HepG2 (cell line): Measurements from ENCODE around the gene SLC34A3. TPM values are rescaled to one million over a fixed set of nuclear protein-coding genes. Genes with fewer than 3 reads are reported as not detected.

Experiments used
- AHR ChIP-seq: IDR thresholded peaks from 2 replicates; pipeline ENCODE4 v1.6.1; 2018; ENCODE audit warnings: missing genetic modification reagents, missing compliant biosample characterization
- CENPT ChIP-seq: sonication (generic); formaldehyde crosslinking; IDR thresholded peaks from 2 replicates; pipeline ENCODE4 v1.8.0; 2022; ENCODE audit warnings: low read depth, mild to moderate bottlenecking, moderate library complexity, missing genetic modification reagents
- FOXA3 ChIP-seq: IDR thresholded peaks from 2 replicates; pipeline ENCODE4 v1.6.1; 2016; ENCODE audit warnings: missing genetic modification reagents, missing compliant biosample characterization
- IRX3 ChIP-seq: sonication (generic); formaldehyde crosslinking; IDR thresholded peaks from 2 replicates; pipeline ENCODE4 v1.8.1; 2023; ENCODE audit warnings: mild to moderate bottlenecking, low read depth, missing genetic modification reagents, borderline replicate concordance
- KDM6A ChIP-seq: IDR thresholded peaks from 2 replicates; pipeline ENCODE4 v1.6.1; 2016; ENCODE audit warnings: low read depth
- NFE2 ChIP-seq: sonication (generic); formaldehyde crosslinking; IDR thresholded peaks from 2 replicates; pipeline ENCODE4 v1.4.0; 2020; ENCODE audit warnings: missing genetic modification reagents
- NR2F6 ChIP-seq, 2 experiments: IDR thresholded peaks; 2 replicates each; pipeline ENCODE4 v1.6.1; 2016; ENCODE audit warnings: antibody characterized with exemption in 1 of 2, mild to moderate bottlenecking in 1 of 2
- RAD21 ChIP-seq: fragments of 450-650 bp; formaldehyde crosslinking; IDR thresholded peaks from 2 replicates; pipeline ENCODE4 v1.5.0; 2020; ENCODE audit warnings: mild to moderate bottlenecking
- SALL2 ChIP-seq: sonication (generic); formaldehyde crosslinking; IDR thresholded peaks from 2 replicates; pipeline ENCODE4 v1.8.1; 2023; ENCODE audit warnings: mild to moderate bottlenecking, missing genetic modification reagents, inconsistent platforms
- THYN1 ChIP-seq: sonication (generic); formaldehyde crosslinking; IDR thresholded peaks from 2 replicates; pipeline ENCODE4 v1.8.1; 2023; ENCODE audit warnings: low read depth, mild to moderate bottlenecking, moderate library complexity, missing genetic modification reagents, borderline replicate concordance
- ZBTB7B ChIP-seq: sonication (generic); formaldehyde crosslinking; IDR thresholded peaks from 2 replicates; pipeline ENCODE4 v1.4.0; 2020; ENCODE audit warnings: missing genetic modification reagents
- ZNF34 ChIP-seq: sonication (generic); formaldehyde crosslinking; IDR thresholded peaks from 2 replicates; pipeline ENCODE4 v1.4.0; 2020; ENCODE audit warnings: mild to moderate bottlenecking, missing genetic modification reagents, borderline replicate concordance
- ZNF383 ChIP-seq: sonication (generic); formaldehyde crosslinking; IDR thresholded peaks from 2 replicates; pipeline ENCODE4 v1.4.0; 2020; ENCODE audit warnings: missing genetic modification reagents, mild to moderate bottlenecking, borderline replicate concordance
- ZNF496 ChIP-seq: sonication (generic); formaldehyde crosslinking; IDR thresholded peaks from 2 replicates; pipeline ENCODE4 v1.8.1; 2023; ENCODE audit warnings: mild to moderate bottlenecking, moderate library complexity, missing genetic modification reagents; ENCODE audit not compliant: insufficient replicate concordance
- ZNF788 ChIP-seq: sonication (generic); formaldehyde crosslinking; IDR thresholded peaks from 2 replicates; pipeline ENCODE4 v1.5.0; 2020; ENCODE audit warnings: mild to moderate bottlenecking, missing genetic modification reagents, borderline replicate concordance
- ZNF83 ChIP-seq: sonication (generic); formaldehyde crosslinking; IDR thresholded peaks from 2 replicates; pipeline ENCODE4 v1.4.0; 2020; ENCODE audit warnings: missing genetic modification reagents, mild to moderate bottlenecking, borderline replicate concordance
- polyA plus RNA-seq, 8 experiments: library from polyadenylated mRNA; depleted of rRNA in 3 of 8; stranded (reverse) in 7 of 8; unstranded in 1 of 8; fragments of >200 nt; fragmentation: Illumina TruSeq in 4 of 8; extraction: Trizol in 4 of 8; gene quantifications; 2 replicates each; pipeline versions ENCODE4 v1.2.1 to v1.2.3, GENCODE V29; 2011 to 2016; ENCODE audit warnings: low read depth in 4 of 8, missing spikeins in 1 of 8, mixed read lengths in 1 of 8; ENCODE audit not compliant: insufficient read depth in 1 of 8
- total RNA-seq, 5 experiments: library from RNA; depleted of rRNA; stranded (reverse); fragments of >200 nt; fragmentation: Illumina TruSeq; extraction: Trizol; gene quantifications; 2 replicates each; pipeline ENCODE4 v1.2.3, GENCODE V29; 2016; ENCODE audit warnings: low read depth in 1 of 5
- TF ChIP-seq, protein P1 (sequence below), 2 experiments: sonication (generic) in 1 of 2; formaldehyde crosslinking in 1 of 2; IDR thresholded peaks; 2 replicates each; pipeline versions ENCODE4 v1.6.1 to v1.9.0; 2014 to 2022; ENCODE audit warnings: antibody characterized with exemption in 1 of 2, borderline replicate concordance in 1 of 2, inconsistent platforms in 1 of 2, low read depth in 1 of 2, missing genetic modification reagents in 1 of 2
- TF ChIP-seq, protein P2 (sequence below): sonication (generic); formaldehyde crosslinking; IDR thresholded peaks from 2 replicates; pipeline ENCODE4 v1.4.0; 2020; ENCODE audit warnings: mild to moderate bottlenecking, missing genetic modification reagents
- TF ChIP-seq, protein P3 (sequence below): sonication (generic); formaldehyde crosslinking; IDR thresholded peaks from 2 replicates; pipeline ENCODE4 v1.4.0; 2020; ENCODE audit warnings: mild to moderate bottlenecking, missing genetic modification reagents

Gene SLC34A3
- total and polyA plus RNA-seq, 2 of the 13 experiments (the other 11 are each of a cell fraction or from before 2014, with no cell fraction given), result 0.07 to 1.0 TPM

DNA sequence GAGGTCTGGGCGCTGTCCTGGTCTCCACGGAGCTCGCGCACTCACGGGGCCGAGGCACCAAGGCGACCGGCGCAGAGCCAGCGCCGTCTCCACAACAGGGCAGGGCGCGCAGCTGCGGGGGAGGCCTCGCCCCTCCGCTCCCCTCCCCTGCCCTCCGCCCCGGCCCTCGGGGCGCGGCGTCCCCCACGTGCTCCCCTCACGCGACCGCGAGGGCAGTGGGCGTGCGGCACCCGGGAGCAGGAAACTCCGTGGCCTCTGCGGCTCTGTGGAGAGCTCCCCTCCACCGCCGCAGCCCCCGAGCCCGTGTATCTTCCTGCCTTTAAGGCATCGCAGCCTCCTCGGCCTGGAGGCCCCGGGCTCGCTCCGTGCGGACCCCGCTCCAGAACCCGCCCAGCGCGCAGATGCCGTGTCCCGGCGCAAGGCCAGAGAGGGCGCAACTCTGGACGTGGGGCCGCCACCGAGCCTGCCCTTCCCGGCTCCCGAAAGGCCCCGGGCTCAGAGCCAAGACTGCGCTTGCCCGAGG, 9.7 kb downstream of the SLC34A3 start (continued):
- TF ChIP-seq NR2F6 (IDR thresholded peaks at IDR 0.05) (no peak), NR2F6 (CRISPR knock-in tag; IDR thresholded peaks at IDR 0.05) (peak; percentile 45; the same call in 1 of the 2 replicates), ZNF496 (CRISPR knock-in tag) (no peak), ZNF383 (CRISPR knock-in tag) (no peak), RAD21 (CRISPR knock-in tag) (peak; percentile 66; the same call in 1 of the 2 replicates), NFE2 (CRISPR knock-in tag) (no peak), KDM6A (CRISPR knock-in tag) (peak; percentile 20; the same call in 1 of the 2 replicates), ZNF788 (CRISPR knock-in tag) (peak; percentile 88), IRX3 (CRISPR knock-in tag) (no peak), ZBTB7B (CRISPR knock-in tag) (peak; percentile 76), THYN1 (CRISPR knock-in tag) (no peak), AHR (CRISPR knock-in tag) (0 out of 2 replicates have a peak, but pooled peaks have one; percentile 57), FOXA3 (peak; percentile 31), CENPT (CRISPR knock-in tag) (no peak; the same call in none of the 2 replicates), ZNF34 (CRISPR knock-in tag) (no peak), SALL2 (peak; percentile 80; the same call in 1 of the 2 replicates), ZNF83 (CRISPR knock-in tag) (0 out of 2 replicates have a peak, but pooled peaks have one; percentile 35)
- TF ChIP-seq, protein P1, sequence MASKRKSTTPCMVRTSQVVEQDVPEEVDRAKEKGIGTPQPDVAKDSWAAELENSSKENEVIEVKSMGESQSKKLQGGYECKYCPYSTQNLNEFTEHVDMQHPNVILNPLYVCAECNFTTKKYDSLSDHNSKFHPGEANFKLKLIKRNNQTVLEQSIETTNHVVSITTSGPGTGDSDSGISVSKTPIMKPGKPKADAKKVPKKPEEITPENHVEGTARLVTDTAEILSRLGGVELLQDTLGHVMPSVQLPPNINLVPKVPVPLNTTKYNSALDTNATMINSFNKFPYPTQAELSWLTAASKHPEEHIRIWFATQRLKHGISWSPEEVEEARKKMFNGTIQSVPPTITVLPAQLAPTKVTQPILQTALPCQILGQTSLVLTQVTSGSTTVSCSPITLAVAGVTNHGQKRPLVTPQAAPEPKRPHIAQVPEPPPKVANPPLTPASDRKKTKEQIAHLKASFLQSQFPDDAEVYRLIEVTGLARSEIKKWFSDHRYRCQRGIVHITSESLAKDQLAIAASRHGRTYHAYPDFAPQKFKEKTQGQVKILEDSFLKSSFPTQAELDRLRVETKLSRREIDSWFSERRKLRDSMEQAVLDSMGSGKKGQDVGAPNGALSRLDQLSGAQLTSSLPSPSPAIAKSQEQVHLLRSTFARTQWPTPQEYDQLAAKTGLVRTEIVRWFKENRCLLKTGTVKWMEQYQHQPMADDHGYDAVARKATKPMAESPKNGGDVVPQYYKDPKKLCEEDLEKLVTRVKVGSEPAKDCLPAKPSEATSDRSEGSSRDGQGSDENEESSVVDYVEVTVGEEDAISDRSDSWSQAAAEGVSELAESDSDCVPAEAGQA (IDR thresholded peaks at IDR 0.05; ENCODE audit: low read depth), result no peak
- TF ChIP-seq, protein P1 (CRISPR knock-in tag; IDR thresholded peaks at IDR 0.05; ENCODE audit: borderline replicate concordance), result peak; percentile 53; the same call in 1 of the 2 replicates
- TF ChIP-seq, protein P2, sequence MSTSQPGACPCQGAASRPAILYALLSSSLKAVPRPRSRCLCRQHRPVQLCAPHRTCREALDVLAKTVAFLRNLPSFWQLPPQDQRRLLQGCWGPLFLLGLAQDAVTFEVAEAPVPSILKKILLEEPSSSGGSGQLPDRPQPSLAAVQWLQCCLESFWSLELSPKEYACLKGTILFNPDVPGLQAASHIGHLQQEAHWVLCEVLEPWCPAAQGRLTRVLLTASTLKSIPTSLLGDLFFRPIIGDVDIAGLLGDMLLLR, result peak; percentile 87; the same call in 1 of the 2 replicates
- TF ChIP-seq, protein P3, sequence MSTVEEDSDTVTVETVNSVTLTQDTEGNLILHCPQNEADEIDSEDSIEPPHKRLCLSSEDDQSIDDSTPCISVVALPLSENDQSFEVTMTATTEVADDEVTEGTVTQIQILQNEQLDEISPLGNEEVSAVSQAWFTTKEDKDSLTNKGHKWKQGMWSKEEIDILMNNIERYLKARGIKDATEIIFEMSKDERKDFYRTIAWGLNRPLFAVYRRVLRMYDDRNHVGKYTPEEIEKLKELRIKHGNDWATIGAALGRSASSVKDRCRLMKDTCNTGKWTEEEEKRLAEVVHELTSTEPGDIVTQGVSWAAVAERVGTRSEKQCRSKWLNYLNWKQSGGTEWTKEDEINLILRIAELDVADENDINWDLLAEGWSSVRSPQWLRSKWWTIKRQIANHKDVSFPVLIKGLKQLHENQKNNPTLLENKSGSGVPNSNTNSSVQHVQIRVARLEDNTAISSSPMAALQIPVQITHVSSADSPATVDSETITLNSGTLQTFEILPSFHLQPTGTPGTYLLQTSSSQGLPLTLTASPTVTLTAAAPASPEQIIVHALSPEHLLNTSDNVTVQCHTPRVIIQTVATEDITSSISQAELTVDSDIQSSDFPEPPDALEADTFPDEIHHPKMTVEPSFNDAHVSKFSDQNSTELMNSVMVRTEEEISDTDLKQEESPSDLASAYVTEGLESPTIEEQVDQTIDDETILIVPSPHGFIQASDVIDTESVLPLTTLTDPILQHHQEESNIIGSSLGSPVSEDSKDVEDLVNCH (CRISPR knock-in tag), result 0 out of 2 replicates have a peak, but pooled peaks have one; percentile 34
